GM23248 (cell line): Measurements from ENCODE around the gene AHI1.

Experiments
- EZH2 ChIP-seq: fragments of 200-600 bp; sonication (generic); IDR thresholded peaks from 2 replicates; pipeline ENCODE4 v1.6.1; 2018; ENCODE audit warnings: antibody characterized with exemption, mild to moderate bottlenecking; ENCODE audit not compliant: insufficient read depth, poor library complexity, severe bottlenecking
- EZH2phosphoT487 ChIP-seq: fragments of 200-600 bp; sonication (generic); IDR thresholded peaks from 2 replicates; pipeline ENCODE4 v1.6.1; 2018; ENCODE audit warnings: antibody characterized with exemption, moderate library complexity, mild to moderate bottlenecking, low read depth; ENCODE audit not compliant: insufficient read depth

- TF ChIP-seq EZH2 (no peak), EZH2phosphoT487 (no peak)
Measured at GRCh38 chr6:135393289-135393688, 104.3 kb downstream of the AHI1 start.
